Measurements from ENCODE around the gene MYH10. TPM values are rescaled to one million over a fixed set of nuclear protein-coding genes. Genes with fewer than 3 reads are reported as not detected.

MYH10 gene
- total RNA-seq, 1 donor from 2014 or later: 34.9 TPM

DNA sequence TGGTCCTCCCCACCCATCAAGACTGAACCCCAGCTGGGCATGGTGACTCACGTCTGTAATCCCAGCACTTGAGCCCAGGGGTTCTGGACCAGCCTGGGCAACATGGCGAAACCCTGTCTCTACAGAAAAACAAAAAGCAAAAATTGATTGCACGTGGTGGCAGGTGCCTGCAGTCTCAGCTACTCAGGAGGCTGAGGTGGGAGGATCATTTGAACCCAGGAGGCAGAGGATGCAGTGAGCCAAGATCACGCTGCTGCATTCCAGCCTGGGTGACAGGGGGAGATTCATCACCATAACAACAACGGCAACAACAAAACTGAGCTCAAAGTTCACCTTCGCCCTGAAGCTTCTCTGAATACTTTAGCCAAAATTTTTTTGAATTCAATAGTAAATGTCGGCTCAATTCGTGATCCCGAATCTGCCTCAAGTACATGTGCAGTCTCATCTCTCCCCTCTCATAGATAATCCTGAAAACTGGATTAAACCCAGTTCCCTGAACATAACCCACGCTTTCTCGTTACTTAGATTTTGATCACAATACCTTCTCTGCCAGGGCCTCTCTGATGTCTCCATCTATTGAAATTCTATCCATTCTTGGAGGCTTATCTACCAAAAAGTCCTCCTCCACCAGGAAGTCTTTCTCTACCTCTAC, 13.5 kb upstream of the MYH10 start:
- Histone ChIP-seq H3K36me3 (no peaks in the 10 kb centered on the region), H3K4me3 (no peak overlapping the region), H3K4me1 (no peaks in the 10 kb centered on the region), H3K27ac (no peak overlapping the region), H3K9me3 (no peaks in the 10 kb centered on the region), H3K27me3 (no peaks in the 10 kb centered on the region)
- no peak for DNase-seq (ENCODE audit: extremely low spot score in 2 of 2)
- intact Hi-C loops (cut with DNase I): no loop called here
- TF ChIP-seq, protein P1, sequence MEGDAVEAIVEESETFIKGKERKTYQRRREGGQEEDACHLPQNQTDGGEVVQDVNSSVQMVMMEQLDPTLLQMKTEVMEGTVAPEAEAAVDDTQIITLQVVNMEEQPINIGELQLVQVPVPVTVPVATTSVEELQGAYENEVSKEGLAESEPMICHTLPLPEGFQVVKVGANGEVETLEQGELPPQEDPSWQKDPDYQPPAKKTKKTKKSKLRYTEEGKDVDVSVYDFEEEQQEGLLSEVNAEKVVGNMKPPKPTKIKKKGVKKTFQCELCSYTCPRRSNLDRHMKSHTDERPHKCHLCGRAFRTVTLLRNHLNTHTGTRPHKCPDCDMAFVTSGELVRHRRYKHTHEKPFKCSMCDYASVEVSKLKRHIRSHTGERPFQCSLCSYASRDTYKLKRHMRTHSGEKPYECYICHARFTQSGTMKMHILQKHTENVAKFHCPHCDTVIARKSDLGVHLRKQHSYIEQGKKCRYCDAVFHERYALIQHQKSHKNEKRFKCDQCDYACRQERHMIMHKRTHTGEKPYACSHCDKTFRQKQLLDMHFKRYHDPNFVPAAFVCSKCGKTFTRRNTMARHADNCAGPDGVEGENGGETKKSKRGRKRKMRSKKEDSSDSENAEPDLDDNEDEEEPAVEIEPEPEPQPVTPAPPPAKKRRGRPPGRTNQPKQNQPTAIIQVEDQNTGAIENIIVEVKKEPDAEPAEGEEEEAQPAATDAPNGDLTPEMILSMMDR (IDR thresholded peaks at IDR 0.05): no peak
- TF ChIP-seq POLR2A (IDR thresholded peaks at IDR 0.05) (no peak), POLR2AphosphoS5 (IDR thresholded peaks at IDR 0.05; ENCODE audit: insufficient read depth in 1 of 2, low read depth in 1 of 2) (no peak)

DNA sequence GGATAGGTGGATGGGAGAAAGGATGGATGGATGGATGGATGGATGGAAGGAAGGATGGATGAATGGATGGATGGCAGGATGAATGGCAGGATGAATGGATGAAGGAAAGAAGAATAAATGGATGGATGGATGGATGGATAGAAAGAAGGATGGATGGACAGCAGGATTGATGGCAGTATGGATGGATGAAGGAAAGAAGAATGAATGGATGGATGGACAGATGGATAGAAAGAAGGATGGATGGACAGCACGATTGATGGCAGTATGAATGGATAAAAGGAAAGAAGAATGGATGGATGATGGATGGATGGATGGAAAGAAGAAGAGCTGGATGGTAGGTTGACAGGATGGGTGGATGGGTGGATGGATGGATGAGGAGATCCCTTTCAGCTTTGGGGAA, 9.2 kb upstream of the MYH10 start:
- TF ChIP-seq POLR2AphosphoS5 (IDR thresholded peaks at IDR 0.05; ENCODE audit: insufficient read depth in 1 of 2, low read depth in 1 of 2) (no peak), POLR2A (IDR thresholded peaks at IDR 0.05) (no peak)
- TF ChIP-seq, protein P1 (IDR thresholded peaks at IDR 0.05): no peak
- Histone ChIP-seq H3K9me3 (no peaks in the 10 kb centered on the region), H3K4me3 (no peak overlapping the region), H3K4me1 (no peaks in the 10 kb centered on the region), H3K36me3 (no peaks in the 10 kb centered on the region), H3K27ac (no peak overlapping the region), H3K27me3 (no peaks in the 10 kb centered on the region)
- intact Hi-C loops (cut with DNase I): no loop called here
- no peak for DNase-seq (ENCODE audit: extremely low spot score in 2 of 2)

DNA sequence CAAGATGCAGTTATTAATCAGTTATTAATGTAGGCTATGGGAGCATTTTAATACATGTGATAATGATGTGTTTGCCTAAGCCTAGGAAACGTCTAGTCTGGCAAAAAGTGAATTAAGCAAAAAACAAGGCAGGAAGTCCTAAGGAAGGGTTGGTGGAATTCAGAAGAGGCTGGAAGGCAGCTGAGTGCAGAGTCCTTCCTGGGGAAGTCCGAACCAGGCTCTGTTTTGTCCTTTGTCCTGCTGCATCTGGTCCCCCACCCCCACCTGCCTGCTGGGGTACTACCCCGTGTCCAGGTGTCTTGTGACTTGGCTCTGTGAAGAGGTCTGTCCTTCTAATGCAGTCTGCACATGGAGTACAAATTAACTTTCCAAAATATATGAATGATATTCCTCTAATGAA, 1.5 kb upstream of the MYH10 start:
- no peaks in the 10 kb centered on the region for H3K36me3 ChIP-seq
- peaks cover 21% of the 10 kb centered on the region for H3K4me1 ChIP-seq
- intact Hi-C loops (cut with DNase I): loop anchor here (5.0 kb wide), 1 partner anchor 610 kb away; no protein-coding TSS in a partner anchor
- H3K9me3 ChIP-seq: no peaks in the 10 kb centered on the region
- TF ChIP-seq POLR2AphosphoS5 (IDR thresholded peaks at IDR 0.05; ENCODE audit: insufficient read depth in 1 of 2, low read depth in 1 of 2) (no peak), POLR2A (IDR thresholded peaks at IDR 0.05) (no peak)
- TF ChIP-seq, protein P1 (IDR thresholded peaks at IDR 0.05): no peak
- H3K4me3 ChIP-seq: no peak overlapping the region
- no peak overlapping the region for H3K27ac ChIP-seq
- DNase-seq (ENCODE audit: extremely low spot score in 2 of 2): no peak
- no peaks in the 10 kb centered on the region for H3K27me3 ChIP-seq

DNA sequence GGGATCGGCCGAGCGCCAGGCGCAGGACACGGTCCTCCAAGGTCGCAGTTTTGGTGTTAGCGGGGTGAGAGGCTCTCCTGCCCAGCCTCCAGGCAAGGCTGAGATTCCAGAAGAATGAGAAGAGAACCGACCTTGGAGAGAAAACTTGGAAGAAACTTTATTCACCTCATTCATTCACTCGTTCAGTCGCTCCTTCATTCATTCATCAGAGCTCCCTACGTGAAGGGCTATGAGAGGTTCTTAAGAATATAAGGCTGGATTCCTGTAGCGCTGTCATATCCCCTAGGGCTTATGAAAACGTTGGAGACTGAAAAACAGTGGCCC, 991 bp upstream of the MYH10 start:
- H3K36me3 ChIP-seq: no peaks in the 10 kb centered on the region
- H3K9me3 ChIP-seq: no peaks in the 10 kb centered on the region
- intact Hi-C loops (cut with DNase I): loop anchor here (5.0 kb wide), 1 partner anchor 611 kb away; no protein-coding TSS in a partner anchor
- H3K27ac ChIP-seq: peak overlapping the region; percentile 57
- H3K4me1 ChIP-seq: peaks cover 21% of the 10 kb centered on the region
- TF ChIP-seq POLR2AphosphoS5 (IDR thresholded peaks at IDR 0.05; ENCODE audit: insufficient read depth in 1 of 2, low read depth in 1 of 2) (no peak), POLR2A (IDR thresholded peaks at IDR 0.05) (no peak)
- TF ChIP-seq, protein P1 (IDR thresholded peaks at IDR 0.05): no peak
- no peak for DNase-seq (ENCODE audit: extremely low spot score in 2 of 2)
- H3K27me3 ChIP-seq: no peaks in the 10 kb centered on the region
- peak overlapping the region; percentile 74 to 83 for H3K4me3 ChIP-seq

DNA sequence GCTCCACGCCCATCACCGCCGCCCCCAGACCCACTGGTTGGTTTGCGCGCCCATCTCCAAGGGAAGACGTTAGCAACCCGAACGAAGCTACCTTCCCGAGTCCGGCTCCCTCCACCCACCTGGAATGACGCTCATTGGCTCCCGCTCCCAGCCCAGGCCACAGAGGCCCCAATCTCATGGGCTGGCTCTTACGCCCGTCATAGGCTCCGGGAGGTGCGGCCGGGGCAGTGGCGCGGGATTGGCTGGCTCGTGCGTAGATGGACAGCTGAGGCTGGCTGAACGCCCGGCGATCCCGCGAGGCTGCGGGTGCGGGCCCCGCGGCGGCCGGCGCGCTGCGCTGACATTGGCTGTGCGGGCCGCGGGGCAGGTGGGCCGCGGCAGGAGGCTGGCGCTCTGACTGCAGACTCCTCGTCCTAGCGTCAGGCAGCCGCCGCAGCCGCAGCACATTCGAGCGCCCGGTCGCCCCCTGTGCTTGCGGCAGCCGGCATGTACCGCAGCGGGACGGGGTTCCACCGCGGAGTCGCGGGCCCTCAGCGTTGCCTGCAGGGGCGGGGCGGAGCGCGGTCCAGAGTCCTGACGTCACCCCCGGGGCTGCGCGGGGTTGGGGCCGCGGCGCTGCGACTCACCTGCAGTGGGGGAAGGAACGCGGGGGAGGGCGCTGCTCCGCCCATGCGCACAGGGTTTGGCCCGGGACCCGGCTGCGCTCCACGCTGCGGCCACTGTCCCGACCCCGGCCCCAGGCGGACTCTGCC, 453 bp upstream of the MYH10 start:
- DNase-seq (ENCODE audit: extremely low spot score in 2 of 2): peak in 1 of 2 donors; percentile 98
- TF ChIP-seq, protein P1 (IDR thresholded peaks at IDR 0.05): no peak
- TF ChIP-seq POLR2AphosphoS5 (IDR thresholded peaks at IDR 0.05; ENCODE audit: insufficient read depth in 1 of 2, low read depth in 1 of 2) (peak; percentile 67 to 77), POLR2A (IDR thresholded peaks at IDR 0.05) (no peak)
- Histone ChIP-seq H3K4me1 (peaks cover 21% of the 10 kb centered on the region), H3K27me3 (no peaks in the 10 kb centered on the region), H3K27ac (peak overlapping the region; percentile 57), H3K36me3 (no peaks in the 10 kb centered on the region), H3K4me3 (peak overlapping the region; percentile 74 to 83), H3K9me3 (no peaks in the 10 kb centered on the region)
- intact Hi-C loops (cut with DNase I): loop anchor here (5.0 kb wide), 1 partner anchor 611 kb away; no protein-coding TSS in a partner anchor
